Left renal pelvis (tissue), 4 donors: ENCODE results near the gene PSMD1. TPM values are rescaled to one million over a fixed set of nuclear protein-coding genes. Genes with fewer than 3 reads are reported as not detected.
A peak's percentile ranks its signal among the peaks of the same experiment; 100 is the strongest.
"Not testable (repeated sequence)": the region's sequence is repeated elsewhere in the genome, so short reads cannot be mapped to it uniquely, and the experiment has no call there.

Experiments used
- DNase-seq, 4 donors: peaks; one replicate each; pipeline ENCODE4 v3.0.0-alpha.2; 2013; ENCODE audit warnings: low read depth in 4 of 4, low spot score in 3 of 4
- polyA plus RNA-seq, 4 donors: library from polyadenylated mRNA; unstranded; fragments of 120-200 nt; gene quantifications; one replicate each; pipeline ENCODE4 v1.2.1, GENCODE V29; 2013; ENCODE audit not compliant: insufficient read length in 4 of 4

Gene PSMD1
- polyA plus RNA-seq, 4 donors: 84.9 to 111 (median 102) TPM

DNA sequence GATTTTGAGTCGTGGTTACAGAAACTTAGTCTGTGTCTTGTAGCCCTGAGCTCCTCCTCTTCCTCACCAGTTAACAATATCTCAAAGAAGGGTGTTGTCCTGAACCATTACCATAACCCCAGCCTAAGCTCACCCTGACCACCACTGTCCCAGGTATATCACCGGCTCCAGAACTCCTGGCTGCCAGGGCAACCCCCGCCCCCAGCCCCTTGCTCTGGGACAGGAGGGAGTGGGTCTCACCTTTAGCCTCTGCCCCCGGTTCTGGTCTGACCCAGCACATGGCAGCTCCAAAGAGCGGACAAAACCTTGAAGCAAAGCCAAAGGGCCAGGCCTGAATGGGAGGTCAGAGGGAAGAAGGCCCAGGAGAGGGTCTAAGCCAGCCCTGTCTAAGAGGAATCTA lies 5.6 kb upstream of the PSMD1 start:
- DNase-seq: no peak

DNA sequence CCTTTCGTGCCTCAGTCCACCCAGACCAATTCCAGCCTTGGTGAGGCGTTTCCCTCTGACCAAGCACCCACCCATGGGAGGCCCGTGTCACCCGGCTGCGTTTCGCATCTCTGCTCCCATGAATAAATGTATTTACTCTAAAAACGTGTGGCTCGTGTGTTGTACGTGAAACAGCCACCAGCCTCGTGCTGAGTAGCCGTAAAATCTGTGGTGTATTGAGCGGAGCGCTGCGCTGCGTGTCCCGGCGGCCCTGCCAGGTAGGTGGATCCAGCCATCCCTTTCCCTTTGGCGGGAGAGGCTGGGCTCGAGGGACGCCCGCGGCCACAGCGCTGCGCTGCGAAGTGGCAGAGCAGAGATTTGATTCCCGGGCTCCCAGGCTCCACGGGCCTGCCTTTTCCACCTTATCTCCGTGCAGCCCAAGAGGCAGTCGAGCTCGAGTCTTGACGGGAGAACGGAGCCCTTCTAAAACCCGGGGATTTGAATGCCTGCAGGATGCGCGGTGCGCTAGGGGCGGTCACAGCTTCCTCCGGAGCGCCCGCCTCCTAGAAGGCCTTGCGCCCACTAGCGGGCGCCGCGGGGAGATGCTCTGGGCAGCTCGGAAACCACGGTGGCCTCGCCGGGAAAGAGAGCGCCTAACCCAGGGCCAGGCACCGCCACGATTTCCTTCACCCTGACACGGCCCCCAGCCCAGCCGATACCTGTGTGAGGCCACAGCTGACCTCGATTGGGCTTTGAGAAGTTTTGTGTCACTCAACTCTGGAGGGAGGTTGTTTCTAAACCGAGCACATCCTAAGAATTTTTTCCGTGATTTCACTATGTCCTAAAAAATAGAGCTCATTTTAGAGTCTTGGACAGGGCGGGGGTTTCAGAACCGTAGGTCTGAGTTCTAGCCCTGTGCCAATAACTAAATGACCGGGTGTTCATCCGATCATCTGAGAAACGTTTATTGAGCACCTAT lies 3.9 kb upstream of the PSMD1 start:
- peak; percentile 56 to 69 (median 64) for DNase-seq

GRCh38 chr2:231053846-231054245 lies 2.8 kb upstream of the PSMD1 start:
- DNase-seq: no peak

- no peak for DNase-seq
These were observed 923 bp downstream of the PSMD1 start for GRCh38 chr2:231057590-231057989.

DNA sequence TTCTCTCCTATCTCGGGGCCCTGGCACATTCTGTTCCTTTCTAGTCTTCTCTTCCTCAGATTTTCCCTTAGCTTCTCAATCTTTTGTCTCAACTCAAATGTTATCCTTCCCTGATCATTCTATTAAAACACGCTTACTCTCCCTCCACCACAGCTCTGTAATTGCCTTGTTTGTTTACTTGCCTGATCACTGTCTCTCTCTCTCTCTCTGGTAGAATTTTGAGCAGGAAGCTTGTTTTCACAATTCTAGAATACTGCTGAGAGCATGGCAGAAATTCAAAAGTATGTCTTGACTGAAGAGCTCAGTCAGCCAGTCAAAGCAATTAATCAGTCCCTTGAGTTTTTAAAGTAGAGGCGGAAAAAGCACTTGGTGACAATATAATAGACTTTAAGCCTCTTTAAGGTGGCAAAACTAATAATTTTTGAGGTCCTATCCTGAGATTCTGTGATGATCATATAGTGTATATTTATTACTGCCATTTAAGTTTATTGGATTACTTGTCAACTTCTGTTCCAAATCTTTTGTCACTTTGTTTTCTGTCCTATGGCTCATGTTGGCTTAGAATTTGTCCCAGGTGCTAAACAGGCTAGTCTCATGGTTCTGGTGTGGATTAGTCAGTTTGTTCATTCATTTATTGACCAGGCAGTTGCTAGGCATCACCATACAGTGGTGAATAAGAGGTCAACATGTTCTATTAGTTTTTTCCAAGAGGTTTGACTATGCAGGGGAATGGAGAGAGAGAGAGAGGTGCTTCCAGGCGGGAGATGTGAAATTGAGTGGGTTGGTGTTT lies 2.3 kb downstream of the PSMD1 start:
- no peak for DNase-seq

- DNase-seq: no peak
These were observed 3.1 kb downstream of the PSMD1 start for GRCh38 chr2:231059756-231060155.

DNA sequence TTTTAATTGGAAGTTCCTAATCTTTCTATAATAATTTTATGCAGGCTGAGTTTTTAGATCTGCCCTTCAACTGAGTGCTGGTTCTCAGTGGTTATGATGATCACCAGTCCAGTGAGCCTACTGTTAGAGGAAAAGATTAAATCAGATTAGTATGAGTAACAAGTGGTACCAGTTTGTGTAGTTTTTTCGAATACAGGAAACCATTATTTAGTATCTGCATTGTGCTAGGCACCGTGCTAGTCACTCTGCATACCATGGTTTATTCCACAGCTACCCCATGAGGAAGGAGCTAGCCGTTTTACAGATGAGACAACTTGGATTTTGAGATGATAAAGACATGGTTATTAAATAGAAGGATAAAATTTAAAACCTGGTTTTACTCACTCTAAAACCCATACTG lies 6.1 kb downstream of the PSMD1 start:
- DNase-seq: no peak

GRCh38 chr2:231063347-231063746 lies 6.7 kb downstream of the PSMD1 start:
- DNase-seq: no peak

DNA sequence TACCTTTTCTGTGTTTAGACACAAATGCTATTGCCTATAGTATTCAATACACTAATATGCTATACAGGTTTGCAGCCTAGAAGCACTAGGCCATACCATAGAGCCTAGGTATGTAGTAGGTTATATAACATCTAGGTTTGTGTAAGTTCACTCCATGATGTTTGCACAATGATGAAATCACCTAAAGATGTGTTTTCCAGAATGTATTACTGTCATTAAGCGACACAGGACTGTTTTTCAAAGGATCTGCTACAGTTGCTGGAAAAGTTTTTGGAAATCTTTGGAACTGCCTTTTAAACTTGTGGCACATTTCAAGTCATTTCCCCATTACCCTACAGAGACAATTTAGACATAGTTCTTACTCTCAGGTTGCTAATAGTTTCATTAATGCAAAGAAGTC lies 9.3 kb downstream of the PSMD1 start:
- no peak for DNase-seq

DNA sequence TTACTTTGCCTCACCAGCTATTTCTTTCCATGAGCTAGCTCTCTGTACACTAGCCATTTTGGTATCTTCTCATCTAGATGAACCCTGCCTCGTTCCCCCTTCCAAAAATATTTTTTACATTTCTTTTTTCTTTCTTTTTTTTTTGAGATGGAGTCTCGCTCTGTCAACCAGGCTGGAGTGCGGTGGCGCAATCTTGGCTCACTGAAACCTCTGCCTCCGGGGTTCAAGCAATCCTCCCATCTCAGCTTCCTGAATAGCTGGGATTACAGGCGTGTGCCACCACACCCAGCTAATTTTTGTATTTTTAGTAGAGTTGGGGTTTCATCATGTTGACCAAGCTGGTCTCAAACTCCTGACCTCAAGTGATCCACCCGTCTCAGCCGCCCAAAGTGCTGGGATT lies 10.9 kb downstream of the PSMD1 start:
- DNase-seq: not testable (repeated sequence)

GRCh38 chr2:231068525-231069222 lies 12.0 kb downstream of the PSMD1 start:
- no peak for DNase-seq

DNA sequence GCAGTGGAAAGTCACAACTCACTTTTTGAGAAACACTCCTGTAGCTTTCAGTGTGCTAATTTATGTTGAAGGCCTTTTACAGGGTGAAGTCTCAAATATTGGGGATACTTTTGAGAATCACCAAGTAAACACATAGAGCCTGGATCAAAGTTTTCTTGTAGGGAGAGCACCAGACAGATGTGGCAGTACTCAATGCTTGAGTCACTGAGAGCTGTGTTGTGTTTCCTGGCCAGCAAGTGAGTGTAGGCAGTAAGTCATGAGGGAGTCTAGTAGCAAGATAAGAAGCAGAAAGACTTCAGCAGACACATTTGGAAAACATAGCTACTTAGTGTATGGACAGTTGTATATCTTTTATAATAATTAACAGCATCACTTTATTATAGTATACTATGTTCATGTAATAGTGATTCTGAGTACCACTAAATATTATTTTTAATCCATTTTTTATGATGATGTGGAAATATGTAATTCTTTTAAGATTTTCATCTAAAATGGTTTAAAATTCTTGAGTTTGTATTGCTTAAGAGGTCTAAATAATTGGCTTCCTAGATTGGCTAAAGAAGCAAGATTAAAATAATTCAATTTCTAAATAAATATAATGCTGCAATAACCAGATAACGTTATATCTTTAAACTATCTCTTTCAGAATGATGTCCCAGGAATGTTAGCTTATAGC lies 12.8 kb downstream of the PSMD1 start:
- DNase-seq: no peak

DNA sequence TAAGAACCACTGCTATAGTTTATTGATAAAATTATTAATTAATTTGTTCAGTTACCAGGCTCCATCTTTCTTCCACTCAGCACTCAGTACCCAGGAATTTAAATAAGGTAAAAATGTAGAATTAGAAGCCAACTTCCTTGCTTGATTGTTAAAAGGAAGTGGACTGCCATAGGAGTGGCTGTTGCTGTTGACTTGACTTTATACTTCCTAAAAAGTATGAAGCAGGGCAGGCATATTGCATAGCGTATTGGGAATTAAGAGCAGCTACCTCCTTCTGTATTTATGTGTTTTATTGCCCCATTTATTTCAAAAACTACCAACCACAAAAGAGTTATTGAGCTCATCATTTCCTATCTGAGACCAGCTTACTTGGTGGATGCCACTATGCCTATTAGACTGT lies 27.9 kb downstream of the PSMD1 start:
- DNase-seq: no peak

DNA sequence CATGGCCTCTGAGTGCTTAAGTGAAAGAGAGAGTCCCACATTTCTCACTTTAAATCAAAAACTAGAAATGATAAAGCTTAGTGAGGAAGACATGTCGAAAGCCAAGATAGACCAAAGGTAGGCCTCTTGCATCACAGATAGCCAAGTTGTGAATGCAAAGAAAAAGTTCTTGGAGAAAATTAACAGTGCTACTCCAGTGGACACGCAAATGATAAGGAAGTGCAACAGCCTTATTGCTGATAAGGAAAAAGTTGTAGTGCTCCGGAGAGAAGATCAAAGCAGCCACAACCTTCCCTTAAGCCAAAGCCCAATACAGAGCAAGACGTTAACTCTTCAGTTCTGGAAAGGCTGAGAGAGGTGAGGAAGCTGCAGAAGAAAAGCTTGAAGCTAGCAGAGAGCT lies 32.1 kb downstream of the PSMD1 start:
- DNase-seq: no peak

DNA sequence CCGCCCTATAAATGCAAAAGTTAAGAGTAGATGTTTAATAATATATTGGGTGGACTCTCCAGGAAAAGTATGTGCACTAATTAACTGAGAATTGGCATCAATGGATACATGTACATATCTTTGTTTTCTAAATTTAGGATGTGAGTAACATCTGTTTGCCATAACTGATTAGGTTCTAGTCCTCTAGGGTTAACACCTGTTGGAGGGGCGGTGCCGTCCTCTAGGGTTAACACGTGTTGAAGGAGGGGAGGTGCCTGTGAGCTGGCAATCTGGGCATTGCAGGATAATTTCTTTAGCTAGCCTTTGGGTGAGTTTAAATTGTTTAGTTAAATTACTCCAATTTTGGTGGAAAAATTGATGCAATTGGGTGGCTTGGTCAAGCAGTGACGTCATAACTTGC lies 37.3 kb downstream of the PSMD1 start:
- DNase-seq: no peak

DNA sequence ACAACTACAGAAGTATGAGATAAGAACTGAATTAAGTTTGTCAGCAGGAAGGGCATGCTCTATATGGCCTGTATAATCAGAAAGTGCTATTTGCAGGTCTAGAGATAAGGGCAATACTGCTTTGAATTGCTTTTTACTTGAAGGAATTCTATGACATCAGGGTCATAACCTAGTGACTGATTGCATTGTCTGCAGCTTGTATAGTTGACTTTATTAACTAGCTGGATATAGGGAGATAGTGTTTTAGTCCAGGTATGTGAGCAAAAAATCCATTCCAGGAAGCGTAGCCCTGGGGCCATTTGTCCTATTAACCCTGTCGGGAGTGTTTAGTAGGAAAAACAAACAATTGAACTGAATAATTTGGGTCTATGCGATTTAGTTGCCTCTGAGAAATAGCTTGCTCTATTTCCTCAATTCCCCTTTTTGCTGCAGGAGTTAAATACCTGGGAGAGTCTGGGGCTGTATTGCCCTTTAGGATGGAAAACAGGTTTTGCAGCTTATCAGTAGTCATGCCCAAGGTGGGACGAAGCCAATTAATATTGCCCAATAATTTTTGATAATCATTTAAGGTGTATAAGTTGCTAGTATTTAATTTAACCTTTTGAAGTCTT lies 38.2 kb downstream of the PSMD1 start:
- no peak for DNase-seq

DNA sequence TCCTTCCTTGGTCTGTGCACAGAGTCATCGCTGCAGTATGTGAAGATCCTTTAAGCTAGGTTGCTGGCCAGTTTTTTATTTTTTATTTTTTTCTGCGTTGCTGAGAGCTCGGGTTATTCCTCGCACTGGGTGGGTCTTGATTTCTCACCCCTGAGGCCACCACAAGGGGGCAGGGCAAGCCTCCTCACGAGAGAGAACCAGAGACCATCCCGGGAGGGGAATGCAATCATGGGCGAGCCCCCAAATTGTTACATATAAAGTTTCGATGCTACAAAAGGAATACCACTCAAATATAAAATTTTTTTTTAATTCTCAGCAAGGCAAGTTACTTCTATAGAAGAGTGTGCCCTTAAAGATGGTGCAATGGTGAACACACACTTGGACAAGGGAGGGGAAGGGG lies 43.3 kb downstream of the PSMD1 start:
- no peak for DNase-seq

GRCh38 chr2:231100321-231100720 lies 43.7 kb downstream of the PSMD1 start:
- not testable (repeated sequence) for DNase-seq

DNA sequence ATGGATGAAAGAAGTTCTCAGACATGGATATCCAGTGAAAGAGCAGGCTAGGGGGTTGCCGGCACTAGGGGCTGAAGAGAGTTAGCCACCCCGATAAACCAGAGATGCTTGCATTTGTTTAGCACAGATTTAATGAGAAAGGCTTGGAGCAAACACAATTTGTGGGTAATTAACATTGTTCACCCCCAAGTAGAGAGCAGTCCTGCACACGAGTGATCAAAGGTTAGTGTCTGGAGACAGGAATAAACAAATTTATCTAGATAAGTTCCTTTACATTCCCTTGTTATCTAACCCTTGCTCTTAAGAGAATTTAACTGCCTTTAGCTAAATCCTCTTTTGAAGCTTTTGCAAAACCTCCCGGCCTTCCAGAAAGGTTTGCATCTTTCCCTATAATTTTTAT lies 44.3 kb downstream of the PSMD1 start:
- no peak for DNase-seq

DNA sequence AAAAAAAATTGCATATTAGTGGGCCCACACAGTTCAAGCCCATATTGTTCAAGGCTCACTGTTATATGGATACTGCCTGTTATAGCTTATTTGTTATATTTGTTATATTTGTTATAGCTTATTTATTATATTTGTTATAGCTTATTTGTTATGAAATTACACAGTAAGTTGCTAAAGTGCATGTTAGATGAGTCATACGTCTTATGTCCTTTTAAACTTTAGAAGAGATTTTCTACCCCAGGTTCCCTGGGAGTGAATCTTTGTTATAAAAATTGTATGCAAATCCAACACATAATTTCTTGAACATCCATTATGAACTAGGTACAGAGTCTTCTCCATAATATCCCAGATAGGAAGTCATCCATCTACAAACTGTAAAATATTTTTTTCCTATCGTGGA lies 46.1 kb downstream of the PSMD1 start:
- no peak for DNase-seq
